PFSK-1 (cell line): ENCODE data around the gene SLPI. TPM values are rescaled to one million over a fixed set of nuclear protein-coding genes. Genes with fewer than 3 reads are reported as not detected.

Experiments used
- FOXP2 ChIP-seq: optimal IDR thresholded peaks from 2 replicates; pipeline ENCODE3; 2011; ENCODE audit warnings: borderline replicate concordance, control low read depth, inconsistent platforms; ENCODE audit not compliant: insufficient read depth; ENCODE audit errors: extremely low read length, extremely low read depth
- POLR2AphosphoS5 ChIP-seq: IDR thresholded peaks from 2 replicates; pipeline ENCODE4 v1.6.1; 2012; ENCODE audit warnings: low read depth, mild to moderate bottlenecking, control low read depth, low read length, moderate library complexity
- SIN3A ChIP-seq: IDR thresholded peaks from 2 replicates; pipeline ENCODE4 v1.6.1; 2012; ENCODE audit warnings: mild to moderate bottlenecking, low read length, moderate library complexity, borderline replicate concordance; ENCODE audit not compliant: insufficient read depth
- TAF1 ChIP-seq: IDR thresholded peaks from 2 replicates; pipeline ENCODE4 v1.6.1; 2012; ENCODE audit warnings: low read length, control low read depth, borderline replicate concordance; ENCODE audit not compliant: insufficient read depth
- polyA plus RNA-seq: library from polyadenylated mRNA; unstranded; fragments of >200 nt; gene quantifications from one replicate; pipeline ENCODE4 v1.2.1, GENCODE V29; 2012; ENCODE audit warnings: low read depth, missing spikeins; ENCODE audit not compliant: insufficient read length
- TF ChIP-seq, protein P1 (sequence below), 2 experiments: IDR thresholded peaks; 2 replicates each; pipeline versions ENCODE4 v1.6.1 to v1.8.0; 2011 to 2012; ENCODE audit warnings: low read depth in 2 of 2, low read length in 2 of 2, control low read depth in 1 of 2, inconsistent platforms in 1 of 2, mild to moderate bottlenecking in 1 of 2, moderate library complexity in 1 of 2; ENCODE audit not compliant: insufficient read depth in 1 of 2

Gene SLPI
- polyA plus RNA-seq: not detected

- TF ChIP-seq FOXP2: no peak
- TF ChIP-seq, protein P1, sequence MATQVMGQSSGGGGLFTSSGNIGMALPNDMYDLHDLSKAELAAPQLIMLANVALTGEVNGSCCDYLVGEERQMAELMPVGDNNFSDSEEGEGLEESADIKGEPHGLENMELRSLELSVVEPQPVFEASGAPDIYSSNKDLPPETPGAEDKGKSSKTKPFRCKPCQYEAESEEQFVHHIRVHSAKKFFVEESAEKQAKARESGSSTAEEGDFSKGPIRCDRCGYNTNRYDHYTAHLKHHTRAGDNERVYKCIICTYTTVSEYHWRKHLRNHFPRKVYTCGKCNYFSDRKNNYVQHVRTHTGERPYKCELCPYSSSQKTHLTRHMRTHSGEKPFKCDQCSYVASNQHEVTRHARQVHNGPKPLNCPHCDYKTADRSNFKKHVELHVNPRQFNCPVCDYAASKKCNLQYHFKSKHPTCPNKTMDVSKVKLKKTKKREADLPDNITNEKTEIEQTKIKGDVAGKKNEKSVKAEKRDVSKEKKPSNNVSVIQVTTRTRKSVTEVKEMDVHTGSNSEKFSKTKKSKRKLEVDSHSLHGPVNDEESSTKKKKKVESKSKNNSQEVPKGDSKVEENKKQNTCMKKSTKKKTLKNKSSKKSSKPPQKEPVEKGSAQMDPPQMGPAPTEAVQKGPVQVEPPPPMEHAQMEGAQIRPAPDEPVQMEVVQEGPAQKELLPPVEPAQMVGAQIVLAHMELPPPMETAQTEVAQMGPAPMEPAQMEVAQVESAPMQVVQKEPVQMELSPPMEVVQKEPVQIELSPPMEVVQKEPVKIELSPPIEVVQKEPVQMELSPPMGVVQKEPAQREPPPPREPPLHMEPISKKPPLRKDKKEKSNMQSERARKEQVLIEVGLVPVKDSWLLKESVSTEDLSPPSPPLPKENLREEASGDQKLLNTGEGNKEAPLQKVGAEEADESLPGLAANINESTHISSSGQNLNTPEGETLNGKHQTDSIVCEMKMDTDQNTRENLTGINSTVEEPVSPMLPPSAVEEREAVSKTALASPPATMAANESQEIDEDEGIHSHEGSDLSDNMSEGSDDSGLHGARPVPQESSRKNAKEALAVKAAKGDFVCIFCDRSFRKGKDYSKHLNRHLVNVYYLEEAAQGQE (IDR thresholded peaks at IDR 0.05; ENCODE audit: insufficient read depth in 1 of 2, low read depth in 2 of 2, low read length in 2 of 2): no peak
- TF ChIP-seq SIN3A: no peak
- no peak for TF ChIP-seq POLR2AphosphoS5
- no peak for TF ChIP-seq TAF1
Measured at GRCh38 chr20:45254383-45255262, at the start of gene SLPI. Gene SLPI (minus strand): TSS chr20:45254564. CDS start chr20:45254543, 21 bp downstream.

GRCh38 chr20:45303586-45304463 lies 49.5 kb upstream of the SLPI start:
- no peak for TF ChIP-seq POLR2AphosphoS5
- TF ChIP-seq, protein P1 (IDR thresholded peaks at IDR 0.05; ENCODE audit: insufficient read depth in 1 of 2, low read depth in 2 of 2, low read length in 2 of 2): no peak
- TF ChIP-seq TAF1: no peak
- TF ChIP-seq SIN3A: no peak
- TF ChIP-seq FOXP2: no peak

- TF ChIP-seq POLR2AphosphoS5: no peak
- TF ChIP-seq FOXP2: no peak
- TF ChIP-seq TAF1: no peak
- TF ChIP-seq SIN3A: no peak
- TF ChIP-seq, protein P1 (IDR thresholded peaks at IDR 0.05; ENCODE audit: insufficient read depth in 1 of 2, low read depth in 2 of 2, low read length in 2 of 2): no peak
Measured at GRCh38 chr20:45301824-45302271, 47.5 kb upstream of the SLPI start.

DNA sequence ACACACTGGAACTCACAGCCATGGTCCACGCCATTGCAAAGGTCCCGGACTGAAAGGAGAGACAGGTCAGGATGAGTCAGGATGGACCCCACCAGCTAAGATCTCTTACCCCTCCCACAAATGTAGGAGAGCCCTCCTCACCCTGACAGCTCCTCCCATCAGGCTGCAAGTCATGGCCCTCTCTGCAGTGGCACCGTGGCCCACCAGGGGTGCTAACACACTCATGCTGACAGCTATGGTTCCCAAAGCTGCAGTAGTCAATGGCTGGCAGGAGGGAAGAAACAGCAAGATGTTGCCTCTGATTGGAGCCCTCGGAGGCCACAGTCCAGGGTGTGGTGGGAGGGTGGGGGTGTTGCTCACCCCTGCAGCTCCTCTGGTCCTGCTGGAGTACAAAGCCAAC lies 46.6 kb upstream of the SLPI start:
- TF ChIP-seq SIN3A (no peak), POLR2AphosphoS5 (no peak), TAF1 (no peak), FOXP2 (no peak)
- TF ChIP-seq, protein P1 (IDR thresholded peaks at IDR 0.05; ENCODE audit: insufficient read depth in 1 of 2, low read depth in 2 of 2, low read length in 2 of 2): no peak
